Lower leg skin (tissue), 3 donors: ENCODE measurements around the gene STX17.

ENCODE experiments used
- CTCF ChIP-seq, 3 donors: fragments of 450-650 bp; IDR thresholded peaks; one replicate each; pipeline ENCODE4 v1.5.1; 2016; ENCODE audit warnings: antibody characterized with exemption in 3 of 3, mild to moderate bottlenecking in 3 of 3, moderate library complexity in 2 of 3
- POLR2A ChIP-seq, 2 donors: fragments of 450-650 bp; IDR thresholded peaks; one replicate each; pipeline ENCODE4 v1.6.1; 2016 to 2017; ENCODE audit warnings: antibody characterized with exemption in 2 of 2, mild to moderate bottlenecking in 1 of 2, moderate library complexity in 1 of 2

- TF ChIP-seq CTCF (IDR thresholded peaks at IDR 0.05) (no peak), POLR2A (IDR thresholded peaks at IDR 0.05) (no peak)
Observed at GRCh38 chr9:99964336-99964735, 57.9 kb downstream of the STX17 start.
